MM.1S (cell line): ENCODE data around the gene TIMM13.

Source experiments
- DNase-seq: peaks from one replicate; pipeline ENCODE4 v3.0.0-alpha.2; 2015
- H2AFZ ChIP-seq: fragments of 300-600 bp; sonication (generic); 2 replicates; pipeline ENCODE4 v1.6.0; 2016; ENCODE audit warnings: antibody characterized with exemption, low read length
- H3F3A ChIP-seq: fragments of 300-600 bp; sonication (generic); 2 replicates; pipeline ENCODE4 v1.6.1; 2016; ENCODE audit warnings: mild to moderate bottlenecking, antibody characterized with exemption, low read length, moderate library complexity, mixed read lengths; ENCODE audit not compliant: insufficient read depth
- H3K27ac ChIP-seq: fragments of 300-600 bp; sonication (generic); 2 replicates; pipeline ENCODE4 v1.5.1; 2016; ENCODE audit warnings: mild to moderate bottlenecking, low read length
- H3K27me3 ChIP-seq: fragments of 300-600 bp; sonication (generic); replicated peaks from 2 replicates; pipeline ENCODE4 v1.6.0; 2016; ENCODE audit warnings: low read length; ENCODE audit not compliant: insufficient read depth
- H3K36me3 ChIP-seq: fragments of 300-600 bp; sonication (generic); replicated peaks from 2 replicates; pipeline ENCODE4 v1.6.1; 2016; ENCODE audit warnings: mild to moderate bottlenecking, low read length, mixed read lengths; ENCODE audit not compliant: insufficient read depth
- H3K4me1 ChIP-seq: fragments of 300-600 bp; sonication (generic); 2 replicates; pipeline ENCODE4 v1.6.1; 2016; ENCODE audit warnings: low read length, mixed read lengths
- H3K4me2 ChIP-seq: fragments of 300-600 bp; sonication (generic); 2 replicates; pipeline ENCODE4 v1.6.0; 2016; ENCODE audit warnings: low read depth, low read length
- H3K4me3 ChIP-seq: fragments of 300-600 bp; sonication (generic); 2 replicates; pipeline ENCODE4 v1.5.1; 2016; ENCODE audit warnings: low read length, mixed read lengths
- H3K79me2 ChIP-seq: fragments of 300-600 bp; sonication (generic); 2 replicates; pipeline ENCODE4 v1.6.1; 2016; ENCODE audit warnings: mixed run types, low read length, mixed read lengths
- H3K9ac ChIP-seq: fragments of 300-600 bp; sonication (generic); 2 replicates; pipeline ENCODE4 v1.6.1; 2016; ENCODE audit warnings: low read length, mixed read lengths
- H3K9me2 ChIP-seq: fragments of 300-600 bp; sonication (generic); replicated peaks from 2 replicates; pipeline ENCODE4 v1.6.1; 2016; ENCODE audit warnings: mild to moderate bottlenecking, low read length, mixed read lengths; ENCODE audit not compliant: insufficient read depth
- H3K9me3 ChIP-seq: fragments of 300-600 bp; sonication (generic); replicated peaks from 2 replicates; pipeline ENCODE4 v1.6.1; 2016; ENCODE audit warnings: mild to moderate bottlenecking, low read length, mixed read lengths; ENCODE audit not compliant: insufficient read depth
- H4K20me1 ChIP-seq: fragments of 300-600 bp; sonication (generic); 2 replicates; pipeline ENCODE4 v1.6.1; 2016; ENCODE audit warnings: mild to moderate bottlenecking, low read length, moderate library complexity, mixed read lengths; ENCODE audit not compliant: insufficient read depth
- CTCF ChIP-seq: fragments of 300-600 bp; sonication (generic); IDR thresholded peaks from 2 replicates; pipeline ENCODE4 v1.5.1; 2016; ENCODE audit warnings: antibody characterized with exemption, low read length, mixed read lengths
- EZH2 ChIP-seq: fragments of 300-600 bp; sonication (generic); optimal IDR thresholded peaks from 2 replicates; pipeline ENCODE3; 2017; ENCODE audit warnings: low read depth, mild to moderate bottlenecking, antibody characterized with exemption, low read length, mixed read lengths
- EZH2phosphoT487 ChIP-seq: fragments of 300-600 bp; sonication (generic); IDR thresholded peaks from 2 replicates; pipeline ENCODE4 v1.6.1; 2018; ENCODE audit warnings: antibody characterized with exemption, low read length

The TIMM13 gene

DNA sequence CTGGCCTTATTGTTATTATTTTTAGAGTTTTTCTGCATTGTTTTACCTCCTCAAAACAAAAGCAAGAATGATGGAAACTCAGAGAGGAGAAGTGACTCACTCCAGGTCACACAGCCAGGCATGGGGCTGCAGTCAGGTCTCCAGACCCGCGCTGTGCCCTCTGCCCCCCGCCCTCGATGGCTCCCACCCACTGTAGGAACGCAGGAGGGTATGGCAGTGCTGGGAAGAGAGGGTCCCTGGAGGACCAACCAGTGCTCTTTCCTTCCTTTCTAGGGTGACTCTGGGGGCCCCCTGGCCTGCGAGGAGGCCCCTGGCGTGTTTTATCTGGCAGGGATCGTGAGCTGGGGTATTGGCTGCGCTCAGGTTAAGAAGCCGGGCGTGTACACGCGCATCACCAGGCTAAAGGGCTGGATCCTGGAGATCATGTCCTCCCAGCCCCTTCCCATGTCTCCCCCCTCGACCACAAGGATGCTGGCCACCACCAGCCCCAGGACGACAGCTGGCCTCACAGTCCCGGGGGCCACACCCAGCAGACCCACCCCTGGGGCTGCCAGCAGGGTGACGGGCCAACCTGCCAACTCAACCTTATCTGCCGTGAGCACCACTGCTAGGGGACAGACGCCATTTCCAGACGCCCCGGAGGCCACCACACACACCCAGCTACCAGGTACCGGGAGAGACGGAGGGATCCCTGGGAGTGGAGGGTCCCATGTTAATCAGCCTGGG is 5.6 kb downstream of the TIMM13 start:
- Histone ChIP-seq H3K4me2 (no peak overlapping the region), H3K4me1 (peaks cover 8% of the 10 kb centered on the region; the same call in 1 of the 2 replicates), H3K36me3 (peaks cover 10% of the 10 kb centered on the region; the same call in 1 of the 2 replicates), H3F3A (0 out of 2 replicates have a peak, but pooled peaks cover 5% of the 10 kb centered on the region), H2AFZ (no peak overlapping the region), H3K9me3 (no peaks in the 10 kb centered on the region), H3K79me2 (peaks cover 51% of the 10 kb centered on the region), H4K20me1 (peaks cover 2% of the 10 kb centered on the region; the same call in 1 of the 2 replicates), H3K27ac (no peak overlapping the region), H3K4me3 (no peak overlapping the region), H3K9ac (no peak overlapping the region), H3K27me3 (no peaks in the 10 kb centered on the region), H3K9me2 (no peaks in the 10 kb centered on the region)
- DNase-seq: no peak
- TF ChIP-seq EZH2 (no peak), CTCF (no peak), EZH2phosphoT487 (no peak)

GRCh38 chr19:2420490-2420889 is 6.9 kb downstream of the TIMM13 start:
- no peak overlapping the region for H2AFZ ChIP-seq
- H3F3A ChIP-seq: 0 out of 2 replicates have a peak, but pooled peaks cover 5% of the 10 kb centered on the region
- peaks cover 2% of the 10 kb centered on the region; the same call in 1 of the 2 replicates for H4K20me1 ChIP-seq
- H3K27ac ChIP-seq: no peak overlapping the region
- H3K79me2 ChIP-seq: peaks cover 38% of the 10 kb centered on the region
- no peak for TF ChIP-seq EZH2
- no peak for TF ChIP-seq EZH2phosphoT487
- TF ChIP-seq CTCF: no peak
- no peaks in the 10 kb centered on the region for H3K4me1 ChIP-seq
- no peaks in the 10 kb centered on the region for H3K9me2 ChIP-seq
- no peak overlapping the region for H3K4me3 ChIP-seq
- no peaks in the 10 kb centered on the region for H3K9me3 ChIP-seq
- no peaks in the 10 kb centered on the region for H3K27me3 ChIP-seq
- no peak overlapping the region for H3K4me2 ChIP-seq
- no peak for DNase-seq
- H3K36me3 ChIP-seq: 0 out of 2 replicates have a peak, but pooled peaks cover under 1% of the 10 kb centered on the region
- H3K9ac ChIP-seq: no peak overlapping the region

GRCh38 chr19:2419754-2420153 is 7.6 kb downstream of the TIMM13 start:
- H3K27ac ChIP-seq: no peak overlapping the region
- TF ChIP-seq CTCF (no peak), EZH2phosphoT487 (no peak), EZH2 (no peak)
- no peaks in the 10 kb centered on the region for H3K27me3 ChIP-seq
- no peaks in the 10 kb centered on the region for H3K9me3 ChIP-seq
- peaks cover 33% of the 10 kb centered on the region for H3K79me2 ChIP-seq
- H2AFZ ChIP-seq: no peak overlapping the region
- no peaks in the 10 kb centered on the region for H3K36me3 ChIP-seq
- 0 out of 2 replicates have a peak, but pooled peaks cover 5% of the 10 kb centered on the region for H3F3A ChIP-seq
- H3K4me3 ChIP-seq: no peak overlapping the region
- no peak overlapping the region for H3K9ac ChIP-seq
- no peak for DNase-seq
- no peaks in the 10 kb centered on the region for H3K4me1 ChIP-seq
- peaks cover 2% of the 10 kb centered on the region; the same call in 1 of the 2 replicates for H4K20me1 ChIP-seq
- no peak overlapping the region for H3K4me2 ChIP-seq
- H3K9me2 ChIP-seq: no peaks in the 10 kb centered on the region
